Loucy (cell line): ENCODE measurements around the gene TECPR1.

Experiments used
- H2AFZ ChIP-seq: fragments of 200-600 bp; sonication (generic); 2 replicates; pipeline ENCODE4 v1.6.0; 2016; ENCODE audit warnings: antibody characterized with exemption, mild to moderate bottlenecking, low read length, moderate library complexity
- H3F3A ChIP-seq: fragments of 200-600 bp; 2 replicates; pipeline ENCODE4 v1.6.0; 2016; ENCODE audit warnings: antibody characterized with exemption, low read depth, mild to moderate bottlenecking
- H3K27me3 ChIP-seq: fragments of 200-600 bp; sonication (generic); 2 replicates; pipeline ENCODE4 v1.6.1; 2014; ENCODE audit warnings: low read length, mild to moderate bottlenecking; ENCODE audit not compliant: insufficient read depth, poor library complexity, severe bottlenecking
- H3K36me3 ChIP-seq: fragments of 200-600 bp; sonication (generic); 2 replicates; pipeline ENCODE4 v1.6.1; 2016; ENCODE audit warnings: low read length; ENCODE audit not compliant: insufficient read depth
- H3K4me1 ChIP-seq: fragments of 200-600 bp; sonication (generic); 2 replicates; pipeline ENCODE4 v1.5.1; 2014; ENCODE audit warnings: low read length, mild to moderate bottlenecking; ENCODE audit not compliant: insufficient read depth, poor library complexity, severe bottlenecking
- H3K4me2 ChIP-seq: fragments of 200-600 bp; sonication (generic); 2 replicates; pipeline ENCODE4 v1.6.0; 2014; ENCODE audit warnings: antibody characterized with exemption, low read length, low read depth, mild to moderate bottlenecking; ENCODE audit not compliant: poor library complexity, severe bottlenecking
- H3K4me3 ChIP-seq: fragments of 200-600 bp; sonication (generic); 2 replicates; pipeline ENCODE4 v1.5.1; 2014; ENCODE audit warnings: low read length, mild to moderate bottlenecking, mixed read lengths; ENCODE audit not compliant: poor library complexity, severe bottlenecking
- H3K79me2 ChIP-seq: fragments of 200-600 bp; sonication (generic); 2 replicates; pipeline ENCODE4 v1.6.1; 2014; ENCODE audit warnings: low read length; ENCODE audit not compliant: insufficient read depth
- H3K9ac ChIP-seq: fragments of 200-600 bp; sonication (generic); 2 replicates; pipeline ENCODE4 v1.6.0; 2014; ENCODE audit warnings: mild to moderate bottlenecking, low read depth, low read length, moderate library complexity; ENCODE audit not compliant: poor library complexity, severe bottlenecking
- H3K9me2 ChIP-seq: fragments of 200-600 bp; sonication (generic); replicated peaks from 2 replicates; pipeline ENCODE4 v1.6.1; 2016; ENCODE audit warnings: low read depth, low read length, mixed read lengths
- H3K9me3 ChIP-seq: fragments of 200-600 bp; sonication (generic); 2 replicates; pipeline ENCODE4 v1.6.1; 2014; ENCODE audit warnings: mild to moderate bottlenecking, antibody characterized with exemption, low read length, low read depth; ENCODE audit not compliant: insufficient read depth
- H4K20me1 ChIP-seq: fragments of 200-600 bp; sonication (generic); 2 replicates; pipeline ENCODE4 v1.6.0; 2014; ENCODE audit warnings: antibody characterized with exemption, low read length, mild to moderate bottlenecking; ENCODE audit not compliant: insufficient read depth, poor library complexity, severe bottlenecking
- CTCF ChIP-seq: fragments of 200-600 bp; sonication (generic); conservative IDR thresholded peaks from 2 replicates; pipeline ENCODE4 v1.5.1; 2014; ENCODE audit warnings: mild to moderate bottlenecking, antibody characterized with exemption, low read length
- EZH2phosphoT487 ChIP-seq: fragments of 200-600 bp; IDR thresholded peaks from 2 replicates; pipeline ENCODE4 v1.6.1; 2018; ENCODE audit warnings: antibody characterized with exemption, mild to moderate bottlenecking, moderate library complexity, borderline replicate concordance

TECPR1 gene

GRCh38 chr7:98294326-98294725 is 42.3 kb upstream of the TECPR1 start:
- Histone ChIP-seq H3K9me2 (no peaks in the 10 kb centered on the region), H3K36me3 (peaks cover 3% of the 10 kb centered on the region; the same call in 1 of the 2 replicates), H3K9ac (no peak overlapping the region), H3F3A (no peaks in the 10 kb centered on the region), H3K79me2 (no peaks in the 10 kb centered on the region), H3K27me3 (no peaks in the 10 kb centered on the region), H3K9me3 (no peaks in the 10 kb centered on the region), H3K4me3 (no peak overlapping the region), H3K4me1 (no peaks in the 10 kb centered on the region), H3K4me2 (no peak overlapping the region), H4K20me1 (no peaks in the 10 kb centered on the region), H2AFZ (no peak overlapping the region)
- TF ChIP-seq CTCF (no peak), EZH2phosphoT487 (no peak)

GRCh38 chr7:98293746-98294145 is 41.7 kb upstream of the TECPR1 start:
- H3K4me2 ChIP-seq, result no peak overlapping the region
- peaks cover 3% of the 10 kb centered on the region; the same call in 1 of the 2 replicates for H3K36me3 ChIP-seq
- H3K9me3 ChIP-seq, result no peaks in the 10 kb centered on the region
- no peaks in the 10 kb centered on the region for H4K20me1 ChIP-seq
- no peaks in the 10 kb centered on the region for H3K79me2 ChIP-seq
- no peaks in the 10 kb centered on the region for H3K27me3 ChIP-seq
- no peak overlapping the region for H3K4me3 ChIP-seq
- TF ChIP-seq EZH2phosphoT487 (no peak), CTCF (no peak)
- no peak overlapping the region for H2AFZ ChIP-seq
- H3F3A ChIP-seq, result no peaks in the 10 kb centered on the region
- H3K9me2 ChIP-seq, result no peaks in the 10 kb centered on the region
- no peak overlapping the region for H3K9ac ChIP-seq
- no peaks in the 10 kb centered on the region for H3K4me1 ChIP-seq

- Histone ChIP-seq H4K20me1 (no peaks in the 10 kb centered on the region), H2AFZ (no peak overlapping the region), H3K79me2 (no peaks in the 10 kb centered on the region), H3K9me3 (no peaks in the 10 kb centered on the region), H3F3A (no peaks in the 10 kb centered on the region), H3K9me2 (no peaks in the 10 kb centered on the region), H3K4me2 (no peak overlapping the region), H3K27me3 (no peaks in the 10 kb centered on the region), H3K4me1 (peaks cover under 1% of the 10 kb centered on the region), H3K36me3 (peaks cover 3% of the 10 kb centered on the region; the same call in 1 of the 2 replicates), H3K9ac (no peak overlapping the region), H3K4me3 (no peak overlapping the region)
- TF ChIP-seq EZH2phosphoT487 (no peak), CTCF (no peak)
These were observed 41.2 kb upstream of the TECPR1 start for GRCh38 chr7:98293265-98293664.
